Right lung (tissue), 10 donors: Measurements from ENCODE around the gene WDR11. TPM values are rescaled to one million over a fixed set of nuclear protein-coding genes. Genes with fewer than 3 reads are reported as not detected.

Experiments used
- DNase-seq, 2 donors: peaks; one replicate each; pipeline ENCODE4 v3.0.0-alpha.2; 2013
- long read RNA-seq, 8 donors: transcript quantifications; one replicate each; lab custom pipeline, GENCODE V29; 2026
- polyA plus RNA-seq, 5 donors: library from polyadenylated mRNA; unstranded; fragments of 120-200 nt; gene quantifications; one replicate each; pipeline versions ENCODE4 v1.2.1 to v1.2.3, GENCODE V29; 2013; ENCODE audit warnings: inconsistent platforms in 1 of 5, low replicate concordance in 1 of 5; ENCODE audit not compliant: insufficient read length in 5 of 5, insufficient read depth in 1 of 5

WDR11 gene
- polyA plus RNA-seq = 10 to 100 TPM; 60.0 to 96.3 (median 75.5) TPM
- long read RNA-seq, donor 1, full-length matches to known transcripts = 34 of 34 reads
- long read RNA-seq, donor 1, partial matches to known transcripts = 0 of 34 reads
- long read RNA-seq, donor 1, other reads (novel, unspliced or antisense) = 0 of 34 reads
- long read RNA-seq, donor 2, full-length matches to known transcripts = 8 of 8 reads
- long read RNA-seq, donor 2, partial matches to known transcripts = 0 of 8 reads
- long read RNA-seq, donor 2, other reads (novel, unspliced or antisense) = 0 of 8 reads
- long read RNA-seq, donor 3, full-length matches to known transcripts = 27 of 27 reads
- long read RNA-seq, donor 3, partial matches to known transcripts = 0 of 27 reads
- long read RNA-seq, donor 3, other reads (novel, unspliced or antisense) = 0 of 27 reads
- long read RNA-seq, donor 4, transcript WDR11-210 (1 exons, 2,229 nt) = major isoform, 23 of 25 reads
- long read RNA-seq, donor 4, partial matches to known transcripts = 0 of 25 reads
- long read RNA-seq, donor 4, other reads (novel, unspliced or antisense) = 0 of 25 reads
- long read RNA-seq, donor 5, full-length matches to known transcripts = 15 of 31 reads
- long read RNA-seq, donor 5, partial matches to known transcripts = 16 of 31 reads
- long read RNA-seq, donor 5, other reads (novel, unspliced or antisense) = 0 of 31 reads
- long read RNA-seq, donor 6, full-length matches to known transcripts = 25 of 25 reads
- long read RNA-seq, donor 6, partial matches to known transcripts = 0 of 25 reads
- long read RNA-seq, donor 6, other reads (novel, unspliced or antisense) = 0 of 25 reads
- long read RNA-seq, donor 7, full-length matches to known transcripts = 21 of 27 reads
- long read RNA-seq, donor 7, partial matches to known transcripts = 6 of 27 reads
- long read RNA-seq, donor 7, other reads (novel, unspliced or antisense) = 0 of 27 reads
- long read RNA-seq, donor 8, full-length matches to known transcripts = 11 of 11 reads
- long read RNA-seq, donor 8, partial matches to known transcripts = 0 of 11 reads
- long read RNA-seq, donor 8, other reads (novel, unspliced or antisense) = 0 of 11 reads

- DNase-seq = peak; percentile 83 to 85
Measured at GRCh38 chr10:120850911-120851865, at the start of gene WDR11. Gene WDR11 (plus strand): TSS chr10:120851362. CDS start chr10:120851421, 59 bp downstream.

GRCh38 chr10:120802935-120803334 is 48.2 kb upstream of the WDR11 start:
- no peak for DNase-seq

GRCh38 chr10:120803972-120804371 is 47.2 kb upstream of the WDR11 start:
- no peak for DNase-seq

GRCh38 chr10:120805014-120805812 is 45.9 kb upstream of the WDR11 start:
- DNase-seq = no peak

GRCh38 chr10:120806081-120806480 is 45.1 kb upstream of the WDR11 start:
- no peak for DNase-seq

GRCh38 chr10:120810298-120810697 is 40.9 kb upstream of the WDR11 start:
- DNase-seq = no peak

- DNase-seq = peak; percentile 33 to 44
Measured at GRCh38 chr10:120813085-120813484, 38.1 kb upstream of the WDR11 start.

GRCh38 chr10:120818301-120818700 is 32.9 kb upstream of the WDR11 start:
- DNase-seq = no peak

- DNase-seq = no peak
Measured at GRCh38 chr10:120819366-120819765, 31.8 kb upstream of the WDR11 start.

GRCh38 chr10:120823266-120823665 is 27.9 kb upstream of the WDR11 start:
- no peak for DNase-seq

- no peak for DNase-seq
Measured at GRCh38 chr10:120824881-120825309, 26.3 kb upstream of the WDR11 start.

- no peak for DNase-seq
Measured at GRCh38 chr10:120825878-120826769, 25.0 kb upstream of the WDR11 start.

- no peak for DNase-seq
Measured at GRCh38 chr10:120827251-120827875, 23.8 kb upstream of the WDR11 start.

- no peak for DNase-seq
Measured at GRCh38 chr10:120828763-120829319, 22.3 kb upstream of the WDR11 start.

GRCh38 chr10:120832106-120832505 is 19.1 kb upstream of the WDR11 start:
- no peak for DNase-seq

GRCh38 chr10:120833222-120833928 is 17.8 kb upstream of the WDR11 start:
- DNase-seq = no peak

- DNase-seq = no peak
Measured at GRCh38 chr10:120835603-120836002, 15.6 kb upstream of the WDR11 start.
